VCaP (cell line): ENCODE measurements around the gene GLCCI1.
A peak's percentile ranks its signal among the peaks of the same experiment; 100 is the strongest.

Experiments used
- H3K27ac ChIP-seq: fragments of 450-650 bp; 2 replicates; pipeline ENCODE4 v1.5.1; 2017
- TF ChIP-seq, protein P1 (sequence below): fragments of 450-650 bp; conservative IDR thresholded peaks from 2 replicates; pipeline ENCODE4 v1.5.1; 2017; ENCODE audit warnings: mild to moderate bottlenecking, moderate library complexity

GLCCI1 gene

DNA sequence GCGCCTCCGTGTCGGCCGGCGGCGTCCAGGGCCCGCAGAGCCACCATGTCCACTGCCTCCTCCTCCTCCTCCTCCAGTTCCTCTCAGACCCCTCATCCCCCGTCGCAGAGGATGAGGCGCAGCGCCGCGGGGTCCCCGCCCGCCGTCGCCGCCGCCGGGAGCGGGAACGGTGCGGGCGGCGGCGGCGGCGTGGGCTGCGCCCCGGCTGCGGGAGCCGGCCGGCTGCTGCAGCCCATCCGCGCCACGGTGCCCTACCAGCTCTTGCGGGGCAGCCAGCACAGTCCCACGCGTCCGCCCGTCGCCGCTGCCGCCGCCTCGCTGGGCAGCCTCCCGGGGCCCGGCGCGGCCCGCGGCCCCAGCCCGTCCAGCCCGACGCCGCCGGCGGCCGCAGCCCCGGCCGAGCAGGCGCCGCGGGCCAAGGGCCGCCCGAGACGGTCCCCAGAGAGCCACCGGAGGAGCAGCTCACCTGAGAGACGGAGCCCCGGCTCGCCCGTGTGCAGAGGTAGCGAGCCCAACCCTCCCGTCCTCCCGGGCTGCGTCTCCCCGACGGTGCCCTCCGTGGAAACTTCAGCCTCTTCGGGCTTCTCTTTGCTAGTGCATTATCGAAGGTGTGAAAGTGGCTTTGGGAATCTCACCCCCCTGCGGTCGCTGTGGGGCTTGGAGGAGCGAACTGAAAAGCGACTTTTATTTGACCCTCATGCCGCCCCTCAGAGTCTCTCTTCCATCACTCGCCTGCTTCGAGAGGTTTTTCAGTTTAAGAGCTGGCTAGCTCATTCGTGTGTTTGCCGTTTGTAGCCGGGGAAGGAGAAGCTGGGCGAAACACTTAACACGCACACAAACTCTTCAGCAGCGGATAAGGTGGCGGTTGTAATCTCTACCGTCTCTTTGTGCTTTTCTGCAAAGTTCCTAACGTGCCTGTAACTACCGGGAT, 975 bp downstream of the GLCCI1 start:
- TF ChIP-seq, protein P1, sequence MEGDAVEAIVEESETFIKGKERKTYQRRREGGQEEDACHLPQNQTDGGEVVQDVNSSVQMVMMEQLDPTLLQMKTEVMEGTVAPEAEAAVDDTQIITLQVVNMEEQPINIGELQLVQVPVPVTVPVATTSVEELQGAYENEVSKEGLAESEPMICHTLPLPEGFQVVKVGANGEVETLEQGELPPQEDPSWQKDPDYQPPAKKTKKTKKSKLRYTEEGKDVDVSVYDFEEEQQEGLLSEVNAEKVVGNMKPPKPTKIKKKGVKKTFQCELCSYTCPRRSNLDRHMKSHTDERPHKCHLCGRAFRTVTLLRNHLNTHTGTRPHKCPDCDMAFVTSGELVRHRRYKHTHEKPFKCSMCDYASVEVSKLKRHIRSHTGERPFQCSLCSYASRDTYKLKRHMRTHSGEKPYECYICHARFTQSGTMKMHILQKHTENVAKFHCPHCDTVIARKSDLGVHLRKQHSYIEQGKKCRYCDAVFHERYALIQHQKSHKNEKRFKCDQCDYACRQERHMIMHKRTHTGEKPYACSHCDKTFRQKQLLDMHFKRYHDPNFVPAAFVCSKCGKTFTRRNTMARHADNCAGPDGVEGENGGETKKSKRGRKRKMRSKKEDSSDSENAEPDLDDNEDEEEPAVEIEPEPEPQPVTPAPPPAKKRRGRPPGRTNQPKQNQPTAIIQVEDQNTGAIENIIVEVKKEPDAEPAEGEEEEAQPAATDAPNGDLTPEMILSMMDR = 0 out of 2 replicates have a peak, but pooled peaks have one; percentile 22
- H3K27ac ChIP-seq = peak overlapping the region; percentile 90

DNA sequence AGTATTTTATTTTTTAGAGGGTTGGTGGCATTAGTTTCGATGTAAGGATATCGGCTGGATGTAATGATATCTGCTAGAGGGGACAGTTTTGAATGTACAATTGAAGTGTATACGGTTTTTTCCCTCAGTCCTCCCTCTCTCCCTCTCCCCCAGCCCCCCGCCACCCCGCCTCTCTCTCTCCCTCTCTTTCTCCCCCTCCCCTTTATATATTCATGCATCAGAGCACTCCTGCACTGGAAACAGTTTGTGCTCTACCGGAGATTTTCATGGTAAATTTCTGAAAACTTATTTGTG, 1.6 kb downstream of the GLCCI1 start:
- H3K27ac ChIP-seq = peak overlapping the region; percentile 90

DNA sequence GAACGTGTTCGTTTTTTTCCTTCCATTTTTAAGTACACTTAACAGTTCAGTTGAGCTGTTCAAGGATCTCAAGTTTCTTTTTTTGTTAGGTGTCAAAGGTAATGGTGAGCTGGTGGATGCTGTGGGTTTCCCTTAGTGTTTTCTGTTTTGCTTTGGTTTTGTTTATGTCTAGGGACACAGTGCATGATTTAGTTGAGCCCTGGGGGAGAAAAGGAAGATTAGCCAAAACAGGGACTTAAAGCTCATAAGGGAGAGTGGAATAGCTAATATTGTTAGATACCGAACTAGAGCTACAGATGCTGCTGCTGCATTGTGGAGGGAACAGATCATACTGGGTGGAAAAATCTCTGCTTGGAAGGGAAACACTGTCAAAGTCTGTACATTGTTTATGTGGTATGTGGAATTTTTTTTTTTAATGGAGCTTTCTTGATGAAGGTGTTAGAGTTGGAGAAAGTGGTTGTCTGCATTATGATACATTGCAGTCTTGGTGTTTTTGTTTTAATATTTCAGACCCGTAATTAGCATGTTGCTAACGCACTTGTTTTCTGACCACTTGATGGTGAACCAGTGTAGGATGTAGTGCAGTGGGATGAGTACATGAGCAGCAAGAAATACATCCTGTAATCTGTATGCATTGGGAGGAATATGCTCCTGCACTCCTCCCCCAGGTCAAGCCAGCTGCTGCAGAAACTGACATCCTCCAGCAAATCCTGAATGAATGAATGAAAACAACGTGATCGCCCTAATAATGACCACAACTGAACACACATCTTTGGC, 2.1 kb downstream of the GLCCI1 start:
- TF ChIP-seq, protein P1 = no peak
- H3K27ac ChIP-seq = peak overlapping the region; percentile 90

More for the DNA sequence above, 1.6 kb downstream of the GLCCI1 start:
- TF ChIP-seq, protein P1 = no peak

DNA sequence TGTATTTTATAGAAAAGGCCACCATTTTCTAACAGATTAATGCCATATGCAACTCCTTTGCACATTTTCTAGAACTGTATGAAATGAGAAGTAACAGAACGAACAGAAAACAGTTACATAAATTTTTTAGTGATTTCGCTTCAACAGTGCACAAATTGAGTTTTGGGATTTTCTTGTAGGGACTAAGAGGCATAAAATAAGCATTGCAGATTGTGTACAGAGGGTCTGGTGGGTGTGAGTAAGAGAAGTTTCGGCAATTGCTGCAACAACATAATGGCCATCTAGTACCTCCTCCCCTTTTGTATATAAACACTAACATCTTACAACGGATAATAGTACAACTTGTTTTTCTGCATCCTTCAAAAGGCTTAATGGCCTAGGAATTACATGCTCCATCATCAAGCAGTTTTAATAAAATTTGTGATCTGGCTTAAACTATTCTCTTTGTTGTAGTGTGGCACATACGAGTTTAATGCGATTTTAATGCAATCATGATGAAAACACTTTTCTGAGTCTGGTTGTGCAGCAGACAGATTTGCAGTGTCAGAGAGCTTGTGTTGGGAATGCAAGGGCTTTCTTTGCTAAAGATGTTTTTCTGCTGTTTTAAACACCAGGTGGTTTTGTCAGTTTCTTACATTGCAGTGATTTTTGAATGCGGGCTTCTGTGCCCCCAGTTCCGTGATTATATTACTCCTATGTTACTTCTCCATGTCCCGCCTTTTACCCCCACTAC, 2.9 kb downstream of the GLCCI1 start:
- H3K27ac ChIP-seq = peak overlapping the region; percentile 90; the same call in 1 of the 2 replicates
- TF ChIP-seq, protein P1 = no peak

DNA sequence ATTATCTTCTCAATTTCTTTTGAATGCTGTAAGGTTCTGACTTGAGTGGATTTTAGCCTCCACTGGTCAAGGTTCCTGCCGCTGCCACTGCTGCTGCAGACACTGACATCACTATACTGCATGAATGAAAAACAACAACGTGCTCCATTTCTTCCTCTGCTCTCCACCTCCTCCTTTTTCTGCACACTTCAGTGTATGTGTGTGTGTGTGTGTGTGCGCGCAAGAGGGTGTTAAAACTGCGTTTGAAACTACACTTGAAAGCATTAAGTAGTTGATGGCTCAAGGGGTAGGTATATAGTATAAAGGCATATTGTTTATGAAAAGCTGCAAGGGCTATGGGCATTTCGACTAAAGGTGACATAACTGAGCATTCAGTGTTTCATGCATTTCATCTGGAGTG, 3.5 kb downstream of the GLCCI1 start:
- TF ChIP-seq, protein P1 = no peak
- H3K27ac ChIP-seq = peak overlapping the region; percentile 2; the same call in 1 of the 2 replicates

DNA sequence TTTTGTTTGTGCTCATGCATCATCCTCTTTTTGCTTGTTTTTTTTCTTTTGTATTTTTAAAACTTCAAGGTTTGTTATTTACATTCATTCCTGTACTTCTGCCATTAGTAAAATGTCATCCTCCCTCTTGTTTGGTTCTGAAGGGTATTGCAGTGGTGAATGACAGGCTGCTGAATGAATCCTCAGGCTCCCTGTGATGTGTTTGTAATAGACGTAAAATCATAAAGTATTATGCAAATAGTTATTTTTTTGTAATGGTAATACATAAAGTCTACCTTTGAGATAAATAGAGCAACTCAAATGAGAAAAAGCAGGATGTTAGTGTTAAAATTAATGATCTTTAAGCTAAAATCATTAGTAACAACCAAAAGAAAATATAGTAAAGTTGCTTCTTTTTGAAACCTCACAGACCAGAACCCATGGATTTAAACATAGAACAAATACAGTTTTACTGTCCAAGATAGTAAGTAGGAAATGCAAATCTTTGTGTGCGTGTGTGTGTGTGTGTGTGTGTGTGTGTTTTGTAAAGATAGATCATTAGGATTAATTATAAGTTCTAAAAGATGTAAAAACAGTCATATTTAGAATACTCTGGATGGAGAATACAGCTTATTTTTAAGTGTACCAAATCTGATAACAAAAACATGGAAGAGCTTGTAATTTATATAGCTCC, 4.5 kb downstream of the GLCCI1 start:
- H3K27ac ChIP-seq = no peak overlapping the region; the same call in 1 of the 2 replicates
- TF ChIP-seq, protein P1 = no peak
